GM12874 (cell line): Measurements from ENCODE around the gene CNTNAP5.

Source experiments
- CTCF ChIP-seq: IDR thresholded peaks from 2 replicates; pipeline ENCODE4 v1.5.1; 2011; ENCODE audit warnings: low read depth, mild to moderate bottlenecking, control low read depth, low read length, moderate library complexity; ENCODE audit not compliant: insufficient read depth

Gene CNTNAP5

GRCh38 chr2:124482551-124482950 lies 457.5 kb downstream of the CNTNAP5 start:
- no peak for TF ChIP-seq CTCF

- TF ChIP-seq CTCF: no peak
Observed at GRCh38 chr2:124485659-124486058, 460.6 kb downstream of the CNTNAP5 start.

- no peak for TF ChIP-seq CTCF
Observed at GRCh38 chr2:124489686-124490085, 464.6 kb downstream of the CNTNAP5 start.

DNA sequence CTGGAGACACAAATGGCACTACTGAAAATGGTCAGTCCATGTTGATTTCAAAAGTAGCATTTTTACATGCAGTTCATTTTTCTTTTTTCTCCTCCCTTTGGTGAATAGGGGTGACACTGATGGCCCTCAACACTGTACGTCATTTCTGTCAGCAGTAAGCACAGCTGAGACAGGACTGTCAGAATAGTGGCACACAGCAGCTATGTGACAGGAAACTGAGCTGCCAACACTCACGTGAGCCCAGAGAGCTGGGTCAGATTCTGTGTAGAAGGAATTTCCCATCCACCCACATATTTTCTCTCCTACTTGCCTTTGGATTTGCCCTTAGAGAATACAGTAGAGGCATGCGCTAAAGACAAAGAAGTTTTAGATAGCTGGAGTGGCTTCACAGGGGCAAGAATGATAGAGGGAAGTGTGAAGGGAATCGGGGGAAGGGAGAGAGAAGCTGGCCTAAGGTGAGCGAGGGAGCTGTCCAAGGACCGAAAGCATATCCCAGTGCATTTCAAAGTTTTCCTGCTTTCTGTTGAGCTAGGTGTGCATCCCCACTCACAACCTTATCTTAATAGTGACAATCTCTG lies 476.6 kb downstream of the CNTNAP5 start:
- no peak for TF ChIP-seq CTCF

- TF ChIP-seq CTCF: no peak
Observed at GRCh38 chr2:124514236-124514635, 489.1 kb downstream of the CNTNAP5 start.

- TF ChIP-seq CTCF: no peak
Observed at GRCh38 chr2:124520953-124521352, 495.9 kb downstream of the CNTNAP5 start.

DNA sequence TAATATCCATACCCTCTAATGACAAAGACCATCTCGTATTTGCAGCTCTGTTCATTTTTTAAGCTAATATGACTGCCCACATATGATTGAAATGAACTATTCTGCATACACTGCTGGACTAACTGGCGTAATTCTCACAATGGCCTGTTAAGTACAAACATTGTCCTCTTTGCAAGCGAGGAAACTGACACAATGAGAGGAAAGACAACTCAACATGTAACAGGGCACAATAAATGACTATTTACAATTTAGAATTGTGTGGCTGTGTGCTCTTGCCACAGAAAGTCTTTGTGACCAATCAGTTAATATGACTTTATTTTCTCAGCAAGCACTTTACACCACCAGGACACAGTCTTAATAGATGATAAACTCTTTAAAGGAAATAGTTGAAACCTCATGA lies 498.0 kb downstream of the CNTNAP5 start:
- no peak for TF ChIP-seq CTCF
